Thyroid gland (tissue), 4 donors: ENCODE measurements around the gene NANOS3. TPM values are rescaled to one million over a fixed set of nuclear protein-coding genes. Genes with fewer than 3 reads are reported as not detected.

Experiments
- DNase-seq, 2 donors: peaks; one replicate each; pipeline ENCODE4 v3.0.0-alpha.2; 2019
- H3K27ac ChIP-seq, 3 donors: fragments of 200-600 bp; sonication (generic); 1 replicate in 2 of 3; 2 replicates in 1 of 3; pipeline ENCODE4 v1.5.1; 2016 to 2019; ENCODE audit warnings: mild to moderate bottlenecking in 1 of 3, moderate library complexity in 1 of 3
- H3K27me3 ChIP-seq: fragments of 200-600 bp; sonication (generic); one replicate; pipeline ENCODE4 v1.5.1; 2019
- H3K36me3 ChIP-seq, 2 donors: fragments of 200-600 bp; sonication (generic); one replicate each; pipeline ENCODE4 v1.5.1; 2016 to 2019
- H3K4me1 ChIP-seq, 2 donors: fragments of 200-600 bp; sonication (generic); one replicate each; pipeline ENCODE4 v1.5.1; 2017 to 2019
- H3K4me3 ChIP-seq, 3 donors: fragments of 200-600 bp; sonication (generic); replicated peaks in 1 of 3; 1 replicate in 2 of 3; 2 replicates in 1 of 3; pipeline ENCODE4 v1.5.1; 2016; ENCODE audit warnings: mild to moderate bottlenecking in 1 of 3
- H3K9me3 ChIP-seq: fragments of 200-600 bp; sonication (generic); one replicate; pipeline ENCODE4 v1.5.1; 2017
- CTCF ChIP-seq, 6 experiments: fragments of 200-600 bp in 3 of 6; fragments of 450-650 bp in 3 of 6; sonication (generic) in 3 of 6; IDR thresholded peaks; one replicate each; pipeline ENCODE4 v1.5.1; 2016 to 2019; ENCODE audit warnings: antibody characterized with exemption in 6 of 6, mild to moderate bottlenecking in 2 of 6, inconsistent platforms in 1 of 6, moderate library complexity in 1 of 6
- POLR2A ChIP-seq, 2 donors: fragments of 450-650 bp; IDR thresholded peaks; one replicate each; pipeline ENCODE4 v1.6.1; 2017; ENCODE audit warnings: antibody characterized with exemption in 2 of 2, mild to moderate bottlenecking in 2 of 2, moderate library complexity in 1 of 2
- WGBS, 2 donors: methylation state at CpG; one replicate each; pipeline ENCODE4 v1.1.5; 2017; 5-methylcytosine and 5-hydroxymethylcytosine counted together
- intact Hi-C: fragments of 100-400 bp; cut with DNase I; formaldehyde crosslinking; loops from one replicate; pipeline ENCODE4 v1.15.1; 2023
- total RNA-seq, 4 donors: library from RNA; depleted of rRNA; stranded (reverse); fragments of >200 nt; gene quantifications; one replicate each; pipeline ENCODE4 v1.2.3, GENCODE V29; 2016

Gene NANOS3
- total RNA-seq, 4 donors from 2014 or later = not detected

DNA sequence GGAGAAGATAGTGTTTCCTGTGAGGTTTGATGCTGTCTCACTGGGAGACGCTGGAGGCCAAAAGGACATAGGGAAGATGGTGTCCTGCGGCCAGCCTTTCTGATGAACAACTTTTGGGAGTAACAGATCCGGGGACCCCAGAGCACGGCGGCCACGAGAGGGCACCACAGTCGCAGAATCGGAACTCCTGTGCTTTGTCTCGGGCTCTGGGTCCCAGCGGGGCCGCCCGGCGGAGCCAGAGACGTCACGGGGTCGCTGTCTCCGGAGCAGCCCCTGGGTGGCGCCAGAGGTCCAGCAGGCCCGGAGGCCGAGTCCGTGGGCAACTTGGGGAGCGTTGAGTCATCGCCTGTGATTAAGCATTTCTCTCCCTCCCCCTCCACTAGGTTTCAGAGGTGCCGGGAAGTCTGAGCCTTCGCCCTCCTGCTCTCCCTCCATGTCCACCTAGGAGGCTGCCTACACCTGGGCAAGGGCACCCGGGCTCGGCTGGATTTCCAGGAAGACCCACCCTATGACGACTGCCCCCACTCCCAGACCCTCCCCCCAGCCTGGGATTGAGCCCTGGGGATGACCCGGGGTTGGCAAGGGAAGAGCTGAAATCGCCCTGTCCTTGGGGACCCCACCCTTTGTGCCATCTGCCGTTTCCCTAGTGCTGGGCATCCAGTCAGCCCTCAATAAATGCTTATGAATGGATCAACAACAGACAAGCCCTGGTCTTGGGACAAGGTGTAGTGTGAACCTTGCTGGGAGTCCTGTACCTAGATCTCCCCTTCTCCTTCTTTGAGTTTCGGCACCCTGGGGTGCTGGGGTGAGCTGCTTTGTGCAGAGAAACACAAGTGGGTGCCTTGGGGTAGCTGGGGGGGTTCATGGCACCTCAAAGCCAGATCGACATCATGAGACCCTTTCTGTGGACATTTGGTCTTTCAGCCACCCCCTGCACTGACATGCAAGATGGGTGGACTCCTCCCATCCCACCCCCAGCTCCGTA lies 3.4 kb downstream of the NANOS3 start:
- 10 to 20% methylated on average over 18 to 19 of the region's 34 CpGs for WGBS, 2 donors
- Histone ChIP-seq H3K27me3 (no peaks in the 10 kb centered on the region), H3K4me1 (peaks cover 6 to 32% of the 10 kb centered on the region in 2 donors), H3K9me3 (no peaks in the 10 kb centered on the region), H3K27ac (peak overlapping the region; percentile 72 to 82 (median 79)), H3K36me3 (no peaks in the 10 kb centered on the region), H3K4me3 (no peak overlapping the region)
- peak in 1 of 2 donors; percentile 16 for TF ChIP-seq POLR2A (IDR thresholded peaks at IDR 0.05)
- peak; percentile 94 to 100 (median 99) for TF ChIP-seq CTCF (IDR thresholded peaks at IDR 0.05)
- peak; percentile 98 for DNase-seq
- intact Hi-C loops = no loop called here

- TF ChIP-seq POLR2A (IDR thresholded peaks at IDR 0.05) (no peak), CTCF (IDR thresholded peaks at IDR 0.05) (no peak)
- H3K27ac ChIP-seq = peak overlapping the region in 2 of 3 donors; percentile 17 to 79
- H3K4me3 ChIP-seq = no peak overlapping the region
- no peaks in the 10 kb centered on the region for H3K27me3 ChIP-seq
- H3K4me1 ChIP-seq = peaks cover 6 to 35% of the 10 kb centered on the region in 2 donors
- intact Hi-C loops = no loop called here
- H3K36me3 ChIP-seq = no peaks in the 10 kb centered on the region
- 46 to 65% methylated on average over 8 to 11 of the region's 12 CpGs for WGBS, 2 donors
- no peaks in the 10 kb centered on the region for H3K9me3 ChIP-seq
- DNase-seq = no peak
Observed at GRCh38 chr19:13881251-13881691, 4.3 kb downstream of the NANOS3 start.

DNA sequence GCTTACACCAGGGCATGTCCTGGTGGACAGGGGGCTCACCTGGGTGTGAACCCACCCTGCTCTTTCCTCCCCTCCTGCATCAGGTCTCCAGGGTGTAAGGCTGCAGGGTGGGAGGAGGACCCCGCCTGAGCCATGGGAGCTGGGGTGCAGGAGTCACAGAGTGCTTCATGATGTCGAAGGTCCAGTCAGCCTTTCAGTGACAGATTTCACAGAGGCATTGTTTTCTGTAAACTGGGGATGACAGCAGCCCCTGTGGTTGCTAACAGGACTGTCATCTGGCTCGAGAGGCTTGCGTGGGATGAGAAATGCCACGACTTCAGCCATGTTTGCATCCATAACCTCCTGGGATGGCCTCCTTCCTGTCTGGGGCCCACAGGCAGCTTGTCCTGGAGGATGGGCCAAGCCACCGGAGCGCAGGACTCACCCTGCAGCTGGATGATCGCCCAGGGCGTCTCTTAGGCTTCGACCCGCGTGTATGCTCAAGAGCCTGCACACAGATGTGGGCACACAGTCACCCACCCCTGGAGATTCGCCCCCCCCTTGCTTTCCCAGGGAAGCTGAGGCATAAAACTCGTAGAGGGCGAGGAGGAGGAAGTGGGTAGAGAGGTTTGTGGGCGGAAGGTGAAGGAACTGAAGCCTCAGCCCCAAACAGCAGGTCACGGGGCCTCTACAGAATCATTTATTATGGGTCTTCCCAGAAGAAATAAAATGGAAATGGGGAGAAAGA lies 4.9 kb downstream of the NANOS3 start:
- 57 to 67% methylated on average over 12 to 16 of the region's 17 CpGs for WGBS, 2 donors
- H3K4me1 ChIP-seq = peaks cover 6 to 35% of the 10 kb centered on the region in 2 donors
- H3K27me3 ChIP-seq = no peaks in the 10 kb centered on the region
- intact Hi-C loops = no loop called here
- no peaks in the 10 kb centered on the region for H3K36me3 ChIP-seq
- H3K4me3 ChIP-seq = no peak overlapping the region
- H3K27ac ChIP-seq = peak overlapping the region in 2 of 3 donors; percentile 17 to 79
- TF ChIP-seq POLR2A (IDR thresholded peaks at IDR 0.05) = no peak
- no peak for TF ChIP-seq CTCF (IDR thresholded peaks at IDR 0.05)
- peak; percentile 39 to 43 for DNase-seq
- no peaks in the 10 kb centered on the region for H3K9me3 ChIP-seq

GRCh38 chr19:13882419-13882795 lies 5.5 kb downstream of the NANOS3 start:
- no peak overlapping the region for H3K27ac ChIP-seq

More at GRCh38 chr19:13882419-13882795, 5.5 kb downstream of the NANOS3 start:
- intact Hi-C loops = no loop called here
- DNase-seq = no peak
- Histone ChIP-seq H3K4me1 (peaks cover 6 to 35% of the 10 kb centered on the region in 2 donors), H3K4me3 (no peak overlapping the region), H3K27me3 (no peaks in the 10 kb centered on the region), H3K9me3 (no peaks in the 10 kb centered on the region), H3K36me3 (no peaks in the 10 kb centered on the region)
- WGBS, 2 donors = 85 to 88% methylated on average over 2 to 4 of the region's 5 CpGs
- no peak for TF ChIP-seq POLR2A (IDR thresholded peaks at IDR 0.05)
- TF ChIP-seq CTCF (IDR thresholded peaks at IDR 0.05) = no peak
